IMR-90 (cell line): Measurements from ENCODE around the gene PTEN. TPM values are rescaled to one million over a fixed set of nuclear protein-coding genes. Genes with fewer than 3 reads are reported as not detected.

Experiments
- ATAC-seq: fragments of 200-7000 bp; cut with Tn5 transposase; 2 replicates; pipeline ENCODE4 v1.9.1; 2020; ENCODE audit warnings: low read depth, mild to moderate bottlenecking, moderate library complexity
- BruUV-seq: library from RNA; stranded (reverse); fragments of 400-500 nt; replicated peaks from 2 replicates; lab custom pipeline; 2021; lab: Mats Ljungman, UMichigan
- CTCF ChIA-PET: fragments of 300-600 bp; formaldehyde crosslinking; extraction: SDS; loops from one replicate; lab custom pipeline; 2021; ENCODE audit warnings: antibody characterized with exemption; lab: Yijun Ruan, JAX
- POLR2A ChIA-PET: fragments of 300-600 bp; sonication (Branson Sonifier 250); formaldehyde crosslinking; loops from one replicate; lab custom pipeline; 2022; ENCODE audit warnings: antibody characterized with exemption; ENCODE audit not compliant: unreplicated experiment; lab: Charles Lee
- DNase-seq: peaks from one replicate; pipeline ENCODE4 v3.0.0; 2013
- H2AFZ ChIP-seq: replicated peaks from 2 replicates; pipeline ENCODE3; 2013; ENCODE audit warnings: low read length, mild to moderate bottlenecking; ENCODE audit not compliant: poor library complexity
- H2AK5ac ChIP-seq: 2 replicates; pipeline ENCODE4 v1.6.1; 2013; ENCODE audit warnings: low read depth, low read length, inconsistent platforms
- H2AK9ac ChIP-seq: replicated peaks from 2 replicates; pipeline ENCODE3; 2013; ENCODE audit warnings: mild to moderate bottlenecking, low read depth, low read length, moderate library complexity; ENCODE audit not compliant: poor library complexity
- H2BK120ac ChIP-seq: 2 replicates; pipeline ENCODE4 v1.6.1; 2013; ENCODE audit warnings: low read depth, low read length, inconsistent platforms
- H2BK15ac ChIP-seq: 3 replicates; pipeline ENCODE4 v1.6.1; 2013; ENCODE audit warnings: low read depth, low read length, inconsistent platforms
- H2BK20ac ChIP-seq: 2 replicates; pipeline ENCODE4 v1.6.1; 2013; ENCODE audit warnings: low read depth, mild to moderate bottlenecking, inconsistent platforms, low read length, moderate library complexity
- H2BK5ac ChIP-seq: 2 replicates; pipeline ENCODE4 v1.6.1; 2013; ENCODE audit warnings: mild to moderate bottlenecking, low read depth, low read length, inconsistent platforms; ENCODE audit not compliant: poor library complexity, severe bottlenecking
- H3K14ac ChIP-seq: replicated peaks from 2 replicates; pipeline ENCODE4 v1.6.1; 2013; ENCODE audit warnings: low read depth, low read length, inconsistent platforms
- H3K18ac ChIP-seq: 2 replicates; pipeline ENCODE4 v1.6.1; 2013; ENCODE audit warnings: low read depth, low read length, control low read depth
- H3K23ac ChIP-seq: 2 replicates; pipeline ENCODE4 v1.6.1; 2013; ENCODE audit warnings: low read depth, low read length, inconsistent platforms
- H3K27ac ChIP-seq: 2 replicates; pipeline ENCODE4 v1.5.1; 2013; ENCODE audit warnings: mild to moderate bottlenecking, control low read depth, low read length; ENCODE audit not compliant: insufficient read depth
- H3K27me3 ChIP-seq: 2 replicates; pipeline ENCODE4 v1.6.1; 2013; ENCODE audit warnings: low read length; ENCODE audit not compliant: control insufficient read depth, insufficient read depth
- H3K36me3 ChIP-seq: 2 replicates; pipeline ENCODE4 v1.6.1; 2013; ENCODE audit warnings: low read length, mixed read lengths; ENCODE audit not compliant: control insufficient read depth, insufficient read depth
- H3K4ac ChIP-seq: 2 replicates; pipeline ENCODE4 v1.6.1; 2013; ENCODE audit warnings: low read depth, low read length, inconsistent platforms
- H3K4me1 ChIP-seq: 2 replicates; pipeline ENCODE4 v1.6.1; 2013; ENCODE audit warnings: low read length, mixed read lengths; ENCODE audit not compliant: control insufficient read depth, insufficient read depth
- H3K4me2 ChIP-seq: 2 replicates; pipeline ENCODE4 v1.6.1; 2013; ENCODE audit warnings: low read depth, mild to moderate bottlenecking, control low read depth, low read length, moderate library complexity
- H3K4me3 ChIP-seq: 2 replicates; pipeline ENCODE4 v1.5.1; 2013; ENCODE audit warnings: low read depth, mild to moderate bottlenecking, control low read depth, low read length, moderate library complexity; ENCODE audit not compliant: insufficient read depth
- H3K56ac ChIP-seq: 2 replicates; pipeline ENCODE4 v1.6.1; 2013; ENCODE audit warnings: low read length, inconsistent platforms; ENCODE audit not compliant: insufficient read depth; ENCODE audit errors: extremely low read depth
- H3K79me1 ChIP-seq, 2 experiments: 2 replicates each; pipeline ENCODE4 v1.6.1; 2013; ENCODE audit warnings: low read length in 2 of 2, inconsistent platforms in 1 of 2, low read depth in 1 of 2
- H3K9ac ChIP-seq: 2 replicates; pipeline ENCODE4 v1.6.1; 2013; ENCODE audit warnings: low read depth, low read length, control low read depth
- H3K9me1 ChIP-seq: 2 replicates; pipeline ENCODE4 v1.6.1; 2013; ENCODE audit warnings: low read length, inconsistent platforms; ENCODE audit not compliant: insufficient read depth
- H3K9me3 ChIP-seq: 2 replicates; pipeline ENCODE4 v1.6.1; 2013; ENCODE audit warnings: low read length; ENCODE audit not compliant: control insufficient read depth, insufficient read depth
- H4K20me1 ChIP-seq: 2 replicates; pipeline ENCODE4 v1.6.1; 2013; ENCODE audit warnings: low read length, inconsistent platforms; ENCODE audit not compliant: insufficient read depth
- H4K5ac ChIP-seq: 2 replicates; pipeline ENCODE4 v1.6.1; 2013; ENCODE audit warnings: mild to moderate bottlenecking, low read depth, low read length, control low read depth
- H4K8ac ChIP-seq, 2 experiments: 2 replicates each; pipeline ENCODE4 v1.6.1; 2013; ENCODE audit warnings: low read depth in 2 of 2, low read length in 2 of 2, control low read depth in 1 of 2, inconsistent platforms in 1 of 2
- H4K91ac ChIP-seq: 2 replicates; pipeline ENCODE4 v1.6.1; 2013; ENCODE audit warnings: low read depth, low read length, inconsistent platforms; ENCODE audit not compliant: insufficient read depth
- BHLHE40 ChIP-seq: fragments of 150-350 bp; IDR thresholded peaks from 2 replicates; pipeline ENCODE4 v1.6.1; 2016; ENCODE audit warnings: mild to moderate bottlenecking, low read depth, low read length
- CEBPB ChIP-seq: IDR thresholded peaks from 2 replicates; pipeline ENCODE4 v1.6.1; 2012; ENCODE audit warnings: low read depth, low read length, improper control_type of control experiment
- CHD1 ChIP-seq: IDR thresholded peaks from 2 replicates; pipeline ENCODE4 v1.6.1; 2012; ENCODE audit warnings: low read depth, low read length, improper control_type of control experiment
- CTCF ChIP-seq: conservative IDR thresholded peaks from 2 replicates; pipeline ENCODE4 v1.5.1; 2012; ENCODE audit warnings: mild to moderate bottlenecking, low read depth, low read length, improper control_type of control experiment
- FOS ChIP-seq: fragments of 150-350 bp; IDR thresholded peaks from 2 replicates; pipeline ENCODE4 v1.6.1; 2016; ENCODE audit warnings: low read depth, low read length
- MAFK ChIP-seq: IDR thresholded peaks from 2 replicates; pipeline ENCODE4 v1.6.1; 2012; ENCODE audit warnings: low read depth, low read length, improper control_type of control experiment
- MAZ ChIP-seq: IDR thresholded peaks from 2 replicates; pipeline ENCODE4 v1.6.1; 2012; ENCODE audit warnings: low read depth, mild to moderate bottlenecking, low read length, improper control_type of control experiment, moderate library complexity, borderline replicate concordance
- MXI1 ChIP-seq: IDR thresholded peaks from 2 replicates; pipeline ENCODE4 v1.6.1; 2012; ENCODE audit warnings: low read depth, mild to moderate bottlenecking, low read length, moderate library complexity, borderline replicate concordance
- NFE2L2 ChIP-seq: fragments of 150-350 bp; IDR thresholded peaks from 2 replicates; pipeline ENCODE4 v1.6.1; 2016; ENCODE audit warnings: low read depth, mild to moderate bottlenecking, low read length
- POLR2A ChIP-seq: IDR thresholded peaks from 2 replicates; pipeline ENCODE4 v1.6.1; 2012; ENCODE audit warnings: mild to moderate bottlenecking, low read depth, low read length
- RAD21 ChIP-seq: IDR thresholded peaks from 2 replicates; pipeline ENCODE4 v1.6.1; 2012; ENCODE audit warnings: low read length, improper control_type of control experiment
- RCOR1 ChIP-seq: IDR thresholded peaks from 2 replicates; pipeline ENCODE4 v1.6.1; 2012; ENCODE audit warnings: mild to moderate bottlenecking, low read length, improper control_type of control experiment; ENCODE audit not compliant: insufficient replicate concordance
- RFX5 ChIP-seq: IDR thresholded peaks from 2 replicates; pipeline ENCODE4 v1.8.0; 2012; ENCODE audit warnings: low read depth, mild to moderate bottlenecking, low read length, moderate library complexity
- SMC3 ChIP-seq: fragments of 150-350 bp; IDR thresholded peaks from 2 replicates; pipeline ENCODE4 v1.6.1; 2016; ENCODE audit warnings: low read depth, mild to moderate bottlenecking, antibody characterized with exemption, low read length, moderate library complexity
- USF2 ChIP-seq: fragments of 150-350 bp; IDR thresholded peaks from 2 replicates; pipeline ENCODE4 v1.6.1; 2017; ENCODE audit warnings: mild to moderate bottlenecking, antibody characterized with exemption, low read length, low read depth
- WGBS, 2 experiments: methylation state at CpG; one replicate each; pipeline versions ENCODE4 v1.1.5 to v1.1.7; 2013; ENCODE audit warnings: missing lambda C conversion rate in 2 of 2; ENCODE audit not compliant: insufficient read length in 1 of 2; ENCODE audit errors: extremely low coverage in 2 of 2; 5-methylcytosine and 5-hydroxymethylcytosine counted together
- dilution Hi-C: fragments of 300-500 bp; cut with HindIII; formaldehyde crosslinking; loops from one replicate; pipeline ENCODE4 v1.14.3; 2018; ENCODE audit warnings: low sequenced_read_pairs; ENCODE audit not compliant: unreplicated experiment
- in situ Hi-C: fragments of 300-500 bp; cut with MboI; formaldehyde crosslinking; loops from 3 replicates; pipeline ENCODE4 v1.14.3; 2019; ENCODE audit warnings: low sequenced_read_pairs, inconsistent platforms, mixed read lengths
- intact Hi-C: fragments of 100-400 bp; cut with micrococcal nuclease; formaldehyde crosslinking; loops from 2 replicates; pipeline ENCODE4 v1.10.0; 2022
- polyA plus RNA-seq, 3 experiments: library from polyadenylated mRNA; depleted of rRNA; stranded (reverse); fragments of >200 nt; gene quantifications; 2 replicates each; pipeline ENCODE4 v1.2.3, GENCODE V29; 2012; ENCODE audit warnings: low replicate concordance in 1 of 3
- total RNA-seq: library from RNA; depleted of rRNA; stranded (reverse); fragments of >200 nt; gene quantifications from 2 replicates; pipeline ENCODE4 v1.2.3, GENCODE V29; 2012
- TF ChIP-seq, protein P1 (sequence below): fragments of 150-350 bp; IDR thresholded peaks from 2 replicates; pipeline ENCODE4 v1.6.1; 2016; ENCODE audit warnings: low read depth, mild to moderate bottlenecking, low read length, moderate library complexity, borderline replicate concordance

Gene PTEN
- total and polyA plus RNA-seq, 2 of the 4 experiments (the other 2 are of a cell fraction) = 12.0 to 38.9 TPM

DNA sequence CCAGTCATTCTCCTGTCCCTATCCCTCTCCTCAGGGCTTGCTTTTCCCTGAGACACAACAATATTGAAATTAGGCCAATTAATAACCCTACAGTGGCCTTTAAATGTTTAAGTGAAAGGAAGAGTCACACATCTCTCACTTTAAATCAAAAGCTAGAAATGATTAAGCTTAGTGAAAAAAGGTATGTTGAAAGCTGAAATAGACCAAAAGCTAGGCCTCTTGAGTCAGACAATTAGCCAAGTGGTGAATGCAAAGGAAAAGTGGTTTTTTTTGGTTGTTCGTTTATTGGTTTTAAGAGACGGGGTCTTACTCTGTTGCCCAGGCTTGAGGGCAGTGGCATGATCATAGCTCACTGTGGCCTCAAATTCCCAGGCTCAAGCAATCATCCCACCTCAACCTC, 35.7 kb upstream of the PTEN start:
- Histone ChIP-seq H3K36me3 (no peaks in the 10 kb centered on the region), H2BK20ac (no peak overlapping the region), H3K14ac (no peak overlapping the region), H4K91ac (no peak overlapping the region), H2BK5ac (no peak overlapping the region), H2AFZ (no peak overlapping the region), H3K79me1 (no peaks in the 10 kb centered on the region), H3K18ac (no peak overlapping the region), H3K56ac (no peak overlapping the region), H2AK5ac (no peak overlapping the region), H2AK9ac (no peak overlapping the region), H2BK120ac (no peak overlapping the region), H3K9ac (no peak overlapping the region), H3K23ac (no peak overlapping the region), H2BK15ac (no peak overlapping the region), H3K4me3 (no peak overlapping the region), H3K27me3 (no peaks in the 10 kb centered on the region), H3K9me1 (no peaks in the 10 kb centered on the region), H4K8ac (no peak overlapping the region), H3K27ac (no peak overlapping the region), H3K9me3 (no peaks in the 10 kb centered on the region), H3K4me1 (no peaks in the 10 kb centered on the region), H4K20me1 (no peaks in the 10 kb centered on the region), H3K4me2 (no peak overlapping the region), H4K5ac (no peak overlapping the region), H3K4ac (no peak overlapping the region)
- in situ Hi-C loops (no loop called here), intact Hi-C loops (no loop called here), dilution Hi-C loops (no loop called here)
- ATAC-seq (no peak), DNase-seq (no peak)
- TF ChIP-seq RFX5 = no peak
- TF ChIP-seq MAZ = no peak
- TF ChIP-seq MXI1 = no peak
- TF ChIP-seq MAFK = no peak
- TF ChIP-seq BHLHE40 = no peak
- TF ChIP-seq, protein P1, sequence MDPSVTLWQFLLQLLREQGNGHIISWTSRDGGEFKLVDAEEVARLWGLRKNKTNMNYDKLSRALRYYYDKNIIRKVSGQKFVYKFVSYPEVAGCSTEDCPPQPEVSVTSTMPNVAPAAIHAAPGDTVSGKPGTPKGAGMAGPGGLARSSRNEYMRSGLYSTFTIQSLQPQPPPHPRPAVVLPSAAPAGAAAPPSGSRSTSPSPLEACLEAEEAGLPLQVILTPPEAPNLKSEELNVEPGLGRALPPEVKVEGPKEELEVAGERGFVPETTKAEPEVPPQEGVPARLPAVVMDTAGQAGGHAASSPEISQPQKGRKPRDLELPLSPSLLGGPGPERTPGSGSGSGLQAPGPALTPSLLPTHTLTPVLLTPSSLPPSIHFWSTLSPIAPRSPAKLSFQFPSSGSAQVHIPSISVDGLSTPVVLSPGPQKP = no peak
- TF ChIP-seq RCOR1 = no peak
- TF ChIP-seq NFE2L2 = no peak
- no peak for TF ChIP-seq CTCF
- no peak for TF ChIP-seq CHD1
- no peak for TF ChIP-seq SMC3
- no peak for TF ChIP-seq POLR2A
- TF ChIP-seq RAD21 = no peak
- no peak for TF ChIP-seq USF2
- TF ChIP-seq CEBPB = no peak
- no peak for TF ChIP-seq FOS
- no CpG with 5 or more reads among the region's 2 CpGs for WGBS, 2 experiments
- POLR2A ChIA-PET = no interaction called here
- BruUV-seq = no TSS peak
- CTCF ChIA-PET = interaction anchor here (1.0 kb wide), 1 partner anchor 733 kb away, joined by 3 read pairs; no protein-coding TSS in a partner anchor
